ENCODE measurements around the gene SPEF1.

SPEF1 gene

GRCh38 chr20:3729811-3730540, 51.3 kb downstream of the SPEF1 start:
- DNase-seq (ENCODE audit: low read depth) = no peak

GRCh38 chr20:3729378-3729777, 51.9 kb downstream of the SPEF1 start:
- no peak for DNase-seq (ENCODE audit: low read depth)

GRCh38 chr20:3728876-3729275, 52.4 kb downstream of the SPEF1 start:
- no peak for DNase-seq (ENCODE audit: low read depth)

- no peak for DNase-seq (ENCODE audit: low read depth)
These were observed 52.9 kb downstream of the SPEF1 start for GRCh38 chr20:3728354-3728753.
